Suppressor macrophage (primary cell): ENCODE results near the gene FAM171A1.
"Not testable (repeated sequence)": the region's sequence is repeated elsewhere in the genome, so short reads cannot be mapped to it uniquely, and the experiment has no call there.

ENCODE experiments used
- DNase-seq, 4 experiments: peaks; one replicate each; pipeline ENCODE4 v3.0.0-alpha.2; 2020 to 2022

The FAM171A1 gene

DNA sequence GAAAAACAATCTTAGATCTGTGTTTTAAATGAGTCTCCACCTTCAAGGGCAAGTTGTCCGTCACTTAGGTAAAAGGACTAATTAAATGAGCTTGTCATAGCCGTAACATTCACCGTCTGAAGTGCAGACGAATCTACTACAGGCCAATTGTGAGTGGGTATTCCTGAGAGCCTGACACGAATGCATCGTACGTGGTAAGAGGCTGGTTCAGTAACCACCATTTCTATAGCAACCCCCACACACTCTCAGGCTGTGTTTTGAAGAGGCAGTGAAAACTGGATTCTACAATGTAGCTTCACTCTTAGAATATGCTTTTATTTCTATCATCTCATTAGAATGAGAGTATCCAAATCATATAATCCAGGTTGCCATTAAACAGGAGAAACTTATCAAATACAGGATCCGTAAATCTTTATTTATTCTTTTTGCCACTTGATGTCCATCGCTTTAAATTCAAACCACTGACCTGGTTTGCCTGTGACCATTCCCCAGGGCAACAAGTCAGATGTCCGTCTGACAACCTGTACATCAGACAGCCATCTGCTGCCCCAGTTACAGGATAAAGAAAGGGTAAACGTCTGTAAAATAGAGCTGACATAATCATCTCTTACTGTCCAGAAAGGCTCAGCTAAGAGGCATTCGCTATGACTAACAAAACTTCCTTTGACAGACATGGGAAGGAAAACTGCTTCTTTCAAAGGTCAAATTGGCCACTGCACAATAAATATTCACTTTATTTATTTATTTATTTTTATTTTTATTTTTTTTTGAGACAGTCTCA lies 132.3 kb downstream of the FAM171A1 start:
- no peak for DNase-seq

DNA sequence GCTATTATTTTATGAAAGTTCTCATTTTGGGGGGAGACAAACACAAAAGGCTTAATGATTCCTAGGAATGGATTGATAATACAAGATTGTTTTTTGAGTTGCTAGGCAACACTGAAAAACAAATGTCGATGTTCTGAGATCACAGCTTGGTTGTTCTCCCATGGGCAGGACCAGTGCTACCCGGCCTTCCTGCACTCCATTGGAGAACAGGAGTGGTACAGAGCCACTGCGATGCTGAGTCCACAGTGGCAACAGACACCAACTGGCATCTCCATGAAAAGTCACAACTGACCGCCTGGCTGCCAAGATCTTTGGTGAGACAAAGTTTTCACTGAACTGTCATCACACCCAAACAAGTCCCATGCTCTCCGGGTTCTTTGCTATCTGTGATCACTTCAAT lies 133.7 kb downstream of the FAM171A1 start:
- DNase-seq, result no peak

DNA sequence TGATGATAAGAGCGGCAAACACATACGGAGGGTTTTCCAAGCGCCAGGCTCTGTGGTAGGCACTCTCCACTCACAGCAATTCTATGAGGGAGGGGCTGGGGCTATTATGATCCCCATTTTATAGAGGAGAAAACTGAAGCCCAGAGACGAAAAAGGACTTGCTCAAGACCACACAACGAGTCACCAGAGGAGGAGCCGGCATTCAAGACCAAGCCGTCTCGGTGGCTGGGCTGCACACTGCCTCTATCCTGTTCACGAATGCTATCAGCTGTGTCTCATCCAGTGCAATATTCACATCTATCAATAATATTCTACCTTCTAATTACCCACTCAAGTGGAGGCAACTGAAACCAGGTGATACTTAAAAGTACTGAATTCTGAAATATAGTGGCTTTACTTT lies 134.7 kb downstream of the FAM171A1 start:
- DNase-seq, result no peak

DNA sequence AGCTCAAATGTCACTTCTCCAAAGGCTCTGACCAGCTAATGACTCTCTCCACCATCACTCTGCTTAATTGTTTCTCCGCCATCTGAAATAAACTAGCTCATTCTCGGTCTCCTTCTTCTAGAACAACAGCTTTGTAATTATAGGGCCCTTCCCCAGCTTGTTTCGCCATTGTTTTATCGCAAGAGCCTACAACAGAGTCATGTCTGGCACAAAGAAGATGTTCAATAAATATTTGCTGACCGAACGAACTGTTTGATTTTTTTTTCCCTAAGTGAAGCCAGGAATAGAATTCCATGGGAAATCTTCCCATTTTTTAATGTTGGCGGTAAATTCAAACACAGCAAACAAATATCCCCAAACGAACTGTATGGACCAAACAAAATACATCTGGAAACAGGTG lies 138.8 kb downstream of the FAM171A1 start:
- DNase-seq, result no peak

- DNase-seq, result no peak
These were observed 139.7 kb downstream of the FAM171A1 start for GRCh38 chr10:15231426-15231825.

DNA sequence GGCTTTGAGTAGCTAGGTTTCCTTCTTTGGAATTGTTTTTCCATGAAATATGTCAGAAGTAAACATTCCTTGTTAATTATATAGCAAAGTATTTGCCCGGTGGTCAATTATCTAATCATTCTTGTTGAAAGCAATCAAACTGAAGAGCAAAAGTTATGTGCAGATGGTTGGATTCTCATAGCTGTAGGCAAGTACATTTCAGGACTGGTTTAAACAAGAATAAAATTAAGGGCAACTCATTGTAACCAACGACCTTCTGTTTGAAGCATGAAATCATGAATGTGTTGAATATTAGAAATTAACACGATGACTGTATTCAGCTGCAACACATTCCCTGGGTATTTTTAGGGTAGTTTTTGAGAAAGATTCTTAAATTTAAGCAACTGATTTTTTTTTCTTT lies 140.8 kb downstream of the FAM171A1 start:
- no peak for DNase-seq

DNA sequence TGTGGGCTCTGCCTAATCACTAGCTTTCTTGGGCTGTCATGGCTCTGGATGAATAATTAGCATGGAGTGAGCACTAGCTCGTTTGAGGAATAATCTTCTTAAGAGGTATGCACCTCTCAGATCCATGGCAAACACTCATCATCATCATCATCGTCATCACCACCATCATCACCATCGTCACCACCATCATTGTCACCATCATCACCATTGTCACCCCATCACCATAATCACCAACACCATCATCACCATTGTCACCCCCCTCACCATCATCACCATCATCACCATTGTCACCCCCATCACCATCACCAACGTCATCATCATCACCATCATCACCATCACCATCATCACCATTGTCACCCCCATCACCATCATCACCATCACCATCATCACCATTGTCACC lies 141.8 kb downstream of the FAM171A1 start:
- no peak for DNase-seq

- DNase-seq, result no peak
These were observed 142.7 kb downstream of the FAM171A1 start for GRCh38 chr10:15228426-15228825.

DNA sequence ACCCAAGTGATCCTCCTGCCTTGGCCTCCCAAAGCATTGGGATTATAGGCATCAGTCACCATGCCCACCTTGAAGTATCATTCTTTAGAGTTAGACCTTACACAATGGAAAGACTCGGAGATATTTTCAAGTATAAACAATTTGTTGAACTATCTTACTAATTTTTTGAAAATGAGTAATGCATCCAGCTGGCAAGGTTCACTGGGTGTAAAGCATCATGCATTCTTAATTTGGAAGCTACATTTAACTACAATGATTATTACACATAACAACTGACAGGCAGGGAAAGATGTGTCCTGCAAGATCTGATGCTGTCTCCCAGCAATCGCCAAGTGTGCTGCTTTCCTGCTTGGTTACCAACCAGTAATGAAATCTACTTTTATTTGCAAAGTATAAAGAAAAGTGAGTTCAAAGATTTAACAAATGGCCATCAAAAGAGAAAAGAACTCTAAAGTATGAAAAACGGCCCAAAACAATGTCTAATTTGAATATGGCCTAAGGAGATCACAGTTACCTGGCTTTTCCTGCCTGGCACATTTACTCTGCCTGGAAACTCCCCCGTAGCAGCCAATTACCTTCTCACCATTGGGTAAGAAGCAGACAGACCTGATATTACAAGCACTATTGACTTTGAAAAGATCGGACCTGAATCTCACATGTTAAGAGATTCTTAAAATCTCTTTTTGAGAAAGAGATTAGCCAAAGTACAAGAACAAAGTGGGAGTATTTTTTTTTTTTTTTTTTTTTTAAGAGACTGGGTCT lies 143.3 kb downstream of the FAM171A1 start:
- DNase-seq, result no peak

GRCh38 chr10:15225511-15225910 lies 145.6 kb downstream of the FAM171A1 start:
- DNase-seq, result no peak

DNA sequence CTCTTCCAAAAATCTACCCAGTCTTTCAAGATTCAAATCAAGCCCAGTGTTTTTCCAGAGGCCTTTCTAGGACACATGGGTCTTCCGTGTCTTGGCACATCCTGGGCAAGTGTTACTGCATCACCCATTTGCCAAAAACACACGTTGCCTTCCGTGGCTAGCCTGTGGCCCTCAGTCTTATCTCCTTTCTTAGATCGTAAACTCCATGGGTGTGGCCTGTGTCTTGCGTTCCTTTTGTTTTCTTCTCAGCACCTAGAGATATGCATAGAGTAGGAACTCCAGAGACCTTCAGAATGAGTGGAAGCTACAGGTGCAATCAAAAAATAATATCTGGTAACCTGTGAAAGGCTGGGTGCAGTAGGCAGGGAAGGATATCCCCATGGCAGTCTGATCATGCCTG lies 146.1 kb downstream of the FAM171A1 start:
- no peak for DNase-seq

- DNase-seq, result no peak
These were observed 147.9 kb downstream of the FAM171A1 start for GRCh38 chr10:15223174-15223573.

DNA sequence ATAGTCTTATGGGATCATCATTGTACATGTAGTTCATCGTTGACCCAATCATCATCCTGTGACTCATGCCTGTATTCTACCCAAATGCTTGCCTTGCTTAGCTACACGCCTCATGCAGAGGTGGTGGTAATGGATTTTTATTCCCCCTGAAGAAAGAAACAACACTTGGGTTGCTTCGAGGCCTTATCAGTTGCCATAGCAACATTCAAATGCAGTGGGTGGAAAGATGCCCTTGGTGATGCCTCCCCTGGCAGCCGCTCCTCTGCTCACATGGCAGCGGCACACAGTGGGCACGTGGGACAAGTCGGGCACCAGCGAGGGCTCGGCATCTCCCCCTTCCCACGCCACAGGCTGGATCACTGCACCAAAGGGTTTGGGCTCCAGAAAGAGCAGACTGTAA lies 148.6 kb downstream of the FAM171A1 start:
- DNase-seq, result no peak

DNA sequence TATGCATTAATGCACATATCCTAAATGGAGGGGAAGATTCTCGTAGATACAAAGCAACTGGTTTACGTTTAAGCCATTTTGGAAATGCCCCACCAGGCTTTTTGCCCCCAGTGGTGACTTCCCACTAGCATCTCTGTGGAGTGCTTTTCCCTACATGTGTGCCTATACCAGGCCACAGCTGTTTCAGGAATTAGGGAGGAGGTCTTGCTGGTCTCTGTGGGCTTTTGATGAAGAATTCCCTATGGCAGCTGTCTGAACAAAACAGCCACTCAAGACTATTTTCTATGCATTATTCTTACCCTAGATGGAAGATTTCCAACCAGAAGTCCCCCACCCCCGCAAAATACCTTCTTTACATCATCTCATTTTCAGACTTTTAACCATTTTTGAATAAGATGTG lies 150.6 kb downstream of the FAM171A1 start:
- no peak for DNase-seq

DNA sequence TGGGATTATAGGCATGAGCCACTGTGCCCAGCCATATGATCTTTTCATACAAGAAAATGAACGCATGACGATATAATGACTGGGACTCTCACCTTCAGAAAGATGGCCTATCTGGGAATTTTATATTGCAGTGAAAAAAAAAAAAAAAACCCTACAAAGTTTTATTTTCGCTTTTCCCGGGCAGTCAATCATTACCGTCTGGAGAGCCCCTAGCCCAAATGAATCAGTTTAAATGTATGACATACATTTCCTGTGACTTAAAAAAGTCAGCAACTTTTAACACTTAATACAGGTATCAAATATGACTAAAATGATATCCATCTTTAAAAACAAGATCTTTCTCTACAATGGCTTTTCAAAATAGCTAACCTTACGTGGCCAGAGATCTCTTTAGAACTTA lies 154.4 kb downstream of the FAM171A1 start:
- DNase-seq, result no peak

DNA sequence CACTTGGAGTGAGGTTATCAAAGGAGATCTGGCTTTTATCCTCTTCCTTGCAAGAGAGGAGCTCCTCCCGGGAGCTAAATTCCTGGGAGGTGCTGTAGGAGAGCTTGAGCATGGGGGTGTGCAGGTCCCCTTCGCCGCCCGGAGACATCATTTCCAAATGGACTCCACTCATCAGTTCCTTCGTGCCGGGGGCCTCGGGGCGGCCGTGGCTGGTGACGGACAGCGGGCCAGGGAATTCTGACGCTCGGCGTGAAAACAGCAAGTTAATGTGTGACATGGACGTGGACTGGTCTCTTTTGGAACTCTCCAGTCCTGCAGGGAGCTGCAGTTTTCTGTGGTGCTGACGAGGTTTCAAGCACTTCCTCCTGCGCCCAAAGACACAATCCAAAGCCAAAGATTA lies 156.9 kb downstream of the FAM171A1 start:
- DNase-seq, result no peak

GRCh38 chr10:15213461-15213861 lies 157.6 kb downstream of the FAM171A1 start:
- no peak for DNase-seq

DNA sequence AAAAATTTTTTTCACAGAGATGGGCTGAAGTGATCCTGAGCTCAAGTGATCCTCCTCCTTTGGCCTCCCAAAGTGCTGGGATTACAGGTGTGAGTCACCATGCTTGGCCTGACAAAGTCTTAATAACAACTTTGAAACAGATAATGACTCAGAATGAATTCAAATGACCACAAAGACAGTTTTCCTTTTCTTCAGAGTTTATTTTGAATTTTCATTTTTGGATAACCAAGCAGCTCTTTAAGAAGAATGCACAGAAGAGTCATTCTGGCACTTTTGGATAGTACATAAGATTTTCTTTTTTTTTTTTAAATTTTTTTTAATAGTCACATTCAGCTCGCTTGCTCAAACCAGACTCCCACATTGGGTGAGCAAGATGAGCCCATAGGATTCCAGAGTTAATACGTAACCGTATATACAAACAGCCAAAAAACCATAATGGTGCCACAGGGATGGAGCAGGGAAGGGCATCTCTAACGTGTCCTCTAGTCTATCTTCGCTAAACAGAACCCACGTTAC lies 159.6 kb downstream of the FAM171A1 start:
- DNase-seq, result no peak

DNA sequence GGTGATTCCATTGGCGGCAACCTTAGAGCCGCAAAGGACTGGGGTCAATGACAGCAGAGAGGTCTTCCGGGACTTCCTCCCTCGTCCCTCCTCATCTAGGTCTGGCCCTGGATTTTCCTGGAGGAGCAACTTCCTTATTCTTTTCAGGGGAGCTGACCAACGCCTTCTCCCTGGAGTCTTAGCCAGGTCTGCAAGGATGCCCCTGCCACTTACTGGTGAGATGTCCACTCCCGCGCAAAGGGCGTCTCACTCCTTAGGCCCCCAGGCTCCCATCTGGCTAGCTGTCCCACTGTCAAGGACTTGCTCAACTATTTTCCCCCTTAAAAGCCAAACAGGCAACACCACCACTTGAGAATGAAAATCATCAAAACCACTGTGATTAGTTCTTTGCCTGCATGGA lies 160.6 kb downstream of the FAM171A1 start:
- DNase-seq, result no peak

GRCh38 chr10:15209827-15210509 lies 161.1 kb downstream of the FAM171A1 start:
- peak; percentile 68 to 90 (median 80) for DNase-seq

DNA sequence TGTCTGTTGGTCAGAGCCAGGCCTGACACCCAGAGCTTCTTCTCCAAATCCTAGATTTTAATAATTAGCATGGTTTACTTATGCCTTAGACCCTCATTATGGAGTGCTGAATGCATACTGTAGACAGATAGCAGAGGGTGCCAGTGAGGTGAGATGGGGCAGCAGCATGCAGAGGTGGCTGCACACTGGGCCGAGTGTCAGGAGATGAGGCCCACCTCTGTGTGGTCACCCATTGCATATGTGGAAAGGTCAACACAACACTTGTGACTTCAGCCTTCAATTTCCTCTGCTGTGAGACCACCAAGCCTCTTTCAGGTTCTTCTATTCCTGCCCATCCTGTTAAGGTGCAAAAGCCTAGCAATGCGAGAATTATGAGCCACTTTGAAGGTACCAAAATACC lies 162.9 kb downstream of the FAM171A1 start:
- DNase-seq, result no peak

DNA sequence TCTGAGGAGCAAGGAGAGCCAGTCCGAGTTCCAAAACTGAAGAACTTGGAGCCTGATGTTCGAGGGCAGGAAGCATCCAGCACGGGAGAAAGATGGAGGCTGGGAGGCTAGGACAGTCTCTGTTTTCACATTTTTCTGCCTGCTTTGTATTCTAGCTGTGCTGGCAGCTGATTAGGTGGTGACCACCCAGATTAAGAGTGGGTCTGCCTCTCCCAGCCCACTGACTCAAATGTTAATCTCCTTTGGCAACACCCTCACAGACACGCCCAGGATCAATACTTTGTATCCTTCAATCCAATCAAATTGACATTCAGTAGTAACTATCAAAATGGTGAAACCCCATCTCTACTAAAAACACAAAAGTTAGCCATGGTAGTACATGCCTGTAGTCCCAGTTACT lies 163.7 kb downstream of the FAM171A1 start:
- not testable (repeated sequence) for DNase-seq

- no peak for DNase-seq
These were observed 168.4 kb downstream of the FAM171A1 start for GRCh38 chr10:15202639-15203038.

GRCh38 chr10:15202301-15202621 lies 168.8 kb downstream of the FAM171A1 start:
- not testable (repeated sequence) for DNase-seq
